Liver (tissue), 3 donors: ENCODE measurements around the gene NSMCE4A.

Experiments used
- ATF3 ChIP-seq: IDR thresholded peaks from 2 replicates; pipeline ENCODE4 v1.6.1; 2016; ENCODE audit warnings: antibody characterized with exemption
- CTCF ChIP-seq: fragments of 150-350 bp; IDR thresholded peaks from 2 replicates; pipeline ENCODE4 v1.5.1; 2017; ENCODE audit warnings: improper control_type of control experiment, low read depth, low read length; ENCODE audit not compliant: missing input control
- RAD21 ChIP-seq, 2 donors: IDR thresholded peaks; 2 replicates each; pipeline ENCODE4 v1.6.1; 2016; ENCODE audit warnings: antibody characterized with exemption in 2 of 2, mild to moderate bottlenecking in 2 of 2
- REST ChIP-seq: IDR thresholded peaks from 2 replicates; pipeline ENCODE4 v1.6.1; 2016; ENCODE audit warnings: antibody characterized with exemption, mild to moderate bottlenecking
- RXRA ChIP-seq, 2 donors: IDR thresholded peaks; 2 replicates each; pipeline ENCODE4 v1.6.1; 2017 to 2018; ENCODE audit warnings: antibody characterized with exemption in 2 of 2, mild to moderate bottlenecking in 1 of 2
- SP1 ChIP-seq: IDR thresholded peaks from 2 replicates; pipeline ENCODE4 v1.6.1; 2018; ENCODE audit warnings: antibody characterized with exemption, mild to moderate bottlenecking
- TAF1 ChIP-seq: conservative IDR thresholded peaks from 2 replicates; pipeline ENCODE4 v1.6.1; 2016; ENCODE audit warnings: antibody characterized with exemption, mild to moderate bottlenecking
- YY1 ChIP-seq: IDR thresholded peaks from 2 replicates; pipeline ENCODE4 v1.6.1; 2016; ENCODE audit warnings: antibody characterized with exemption, mild to moderate bottlenecking
- ZBTB33 ChIP-seq: IDR thresholded peaks from 2 replicates; pipeline ENCODE4 v1.6.1; 2016; ENCODE audit warnings: antibody characterized with exemption
- donor health status: healthy.
- donor health status: healthy.

GRCh38 chr10:121978511-121978910 is 3.5 kb upstream of the NSMCE4A start:
- TF ChIP-seq RAD21 (IDR thresholded peaks at IDR 0.05) (no peak), CTCF (no peak), SP1 (no peak), ATF3 (no peak), RXRA (IDR thresholded peaks at IDR 0.05) (no peak), YY1 (no peak), TAF1 (no peak), ZBTB33 (no peak), REST (no peak)
